Measurements from ENCODE around the gene WFDC12.
"Not testable (repeated sequence)": the region's sequence is repeated elsewhere in the genome, so short reads cannot be mapped to it uniquely, and the experiment has no call there.

WFDC12 gene

DNA sequence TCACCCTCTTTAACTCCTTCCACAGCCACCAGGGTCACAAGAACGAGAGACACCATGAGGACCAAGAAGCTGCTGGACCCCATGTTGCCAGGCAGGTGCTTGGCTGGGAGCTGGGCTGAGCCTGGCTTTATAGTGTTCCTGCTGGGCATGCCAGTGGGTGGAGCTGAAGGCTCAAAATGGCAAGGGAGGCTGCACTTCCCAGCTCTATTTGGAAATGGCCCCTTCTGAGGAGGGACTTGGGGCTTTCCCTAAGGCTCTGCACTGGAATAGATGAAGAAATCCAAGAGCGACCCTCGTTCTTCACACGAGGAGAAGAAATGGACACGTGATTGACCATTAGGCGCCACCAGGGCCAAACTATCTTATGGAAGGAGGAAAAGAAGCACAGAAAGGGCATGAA is at the start of gene WFDC12:
Gene WFDC12, minus strand, starts transcription at position 101 of the 400 bp plus-strand sequence. Its CDS starts 18 bp downstream, at position 83.
- DNase-seq: no peak

GRCh38 chr20:45173522-45173921 is 49.3 kb upstream of the WFDC12 start:
- no peak for DNase-seq

DNA sequence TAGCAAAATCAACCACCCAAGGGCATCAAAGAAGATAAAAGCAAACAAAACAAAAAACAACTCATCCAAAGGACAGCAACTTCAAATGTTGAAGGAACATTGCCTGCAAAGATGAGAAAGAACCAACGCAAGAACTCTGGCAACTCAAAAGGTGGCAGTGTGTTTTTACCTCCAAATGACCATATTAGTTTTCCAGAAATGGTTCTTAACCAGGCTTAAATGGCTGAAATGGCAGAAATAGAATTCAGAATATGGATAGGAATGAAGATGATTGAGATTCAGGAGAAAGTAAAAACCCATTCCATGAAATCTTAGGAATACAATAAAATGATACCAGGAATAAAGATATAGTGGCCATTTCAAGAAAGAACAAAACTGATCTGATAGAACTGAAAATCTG is 40.6 kb upstream of the WFDC12 start:
- no peak for DNase-seq

DNA sequence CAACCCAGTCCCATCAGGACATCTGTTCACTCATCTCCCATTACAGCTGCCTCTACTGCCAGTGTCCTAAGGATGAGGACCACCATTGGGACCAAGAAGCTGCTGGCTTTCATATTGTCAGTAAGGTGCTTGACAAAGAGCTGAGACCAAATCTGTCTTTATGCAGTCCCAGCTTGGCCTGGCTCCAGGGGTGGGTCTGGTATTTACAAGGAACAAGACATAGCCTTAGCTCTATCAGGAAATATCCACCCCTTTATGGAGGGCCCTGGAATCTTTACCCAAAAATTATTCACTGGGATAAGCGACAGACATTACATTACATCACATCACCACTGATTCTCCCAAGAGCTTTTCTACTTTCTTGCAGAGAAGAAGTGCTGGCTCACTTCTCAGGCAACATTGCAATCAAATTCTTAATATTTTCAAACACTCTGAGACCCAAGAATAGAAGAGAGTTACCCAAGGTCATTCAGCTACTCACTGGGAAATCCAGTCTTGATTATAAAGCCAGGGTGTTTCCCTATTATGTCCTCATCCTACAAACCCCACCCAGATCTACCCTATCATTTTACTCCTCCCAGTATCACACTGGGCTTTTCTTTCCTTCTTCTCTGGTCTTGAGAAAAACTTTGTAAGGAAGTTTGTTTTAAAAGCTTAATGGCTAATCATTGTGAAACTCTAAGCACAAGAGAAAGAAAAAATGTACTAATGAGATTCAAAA is 39.0 kb upstream of the WFDC12 start:
- no peak for DNase-seq

- no peak for DNase-seq
Measured at GRCh38 chr20:45157962-45158361, 33.7 kb upstream of the WFDC12 start.

GRCh38 chr20:45156713-45157112 is 32.4 kb upstream of the WFDC12 start:
- DNase-seq: no peak

GRCh38 chr20:45154794-45155193 is 30.5 kb upstream of the WFDC12 start:
- DNase-seq: not testable (repeated sequence)

DNA sequence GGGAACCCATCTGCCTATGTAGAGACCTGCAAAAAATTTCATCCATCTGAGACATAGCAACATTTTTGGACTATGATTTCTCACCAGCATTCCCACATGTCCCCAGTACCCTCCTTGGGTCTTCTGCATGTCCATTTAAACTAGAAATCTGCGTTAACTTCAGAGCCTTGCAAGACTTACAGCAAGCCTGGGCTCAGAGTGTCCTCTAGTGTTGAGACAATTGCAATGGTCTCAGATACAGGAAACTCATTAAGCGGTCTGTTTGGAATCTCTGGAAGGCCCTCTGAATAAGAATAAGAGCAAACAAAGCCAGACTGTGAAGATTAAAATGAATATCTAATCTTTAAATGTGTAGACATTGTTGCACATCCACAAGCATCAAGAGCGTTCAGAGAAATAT is 29.9 kb upstream of the WFDC12 start:
- DNase-seq: no peak

DNA sequence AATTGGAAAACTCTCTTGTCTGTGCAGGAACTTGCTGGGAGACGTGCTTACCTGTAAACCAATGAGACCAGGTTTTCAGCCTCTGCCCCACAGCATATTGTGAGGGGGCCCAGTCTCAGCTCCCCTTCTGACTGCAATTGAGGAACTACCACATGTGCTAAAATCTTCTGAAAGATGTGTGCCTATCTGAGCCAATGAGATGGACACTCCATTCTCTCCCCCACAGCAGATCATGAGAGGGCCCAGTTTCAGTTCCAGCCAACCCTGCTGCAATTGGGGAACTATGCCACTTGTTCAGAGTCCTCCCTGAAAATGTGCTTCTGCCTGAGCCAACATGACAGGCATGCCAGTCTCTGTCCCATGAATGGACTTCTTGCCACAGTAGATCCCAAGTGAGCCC is 29.5 kb upstream of the WFDC12 start:
- no peak for DNase-seq

- no peak for DNase-seq
Measured at GRCh38 chr20:45153147-45153546, 28.9 kb upstream of the WFDC12 start.

GRCh38 chr20:45152405-45152804 is 28.1 kb upstream of the WFDC12 start:
- DNase-seq: no peak

- no peak for DNase-seq
Measured at GRCh38 chr20:45149062-45149461, 24.8 kb upstream of the WFDC12 start.

DNA sequence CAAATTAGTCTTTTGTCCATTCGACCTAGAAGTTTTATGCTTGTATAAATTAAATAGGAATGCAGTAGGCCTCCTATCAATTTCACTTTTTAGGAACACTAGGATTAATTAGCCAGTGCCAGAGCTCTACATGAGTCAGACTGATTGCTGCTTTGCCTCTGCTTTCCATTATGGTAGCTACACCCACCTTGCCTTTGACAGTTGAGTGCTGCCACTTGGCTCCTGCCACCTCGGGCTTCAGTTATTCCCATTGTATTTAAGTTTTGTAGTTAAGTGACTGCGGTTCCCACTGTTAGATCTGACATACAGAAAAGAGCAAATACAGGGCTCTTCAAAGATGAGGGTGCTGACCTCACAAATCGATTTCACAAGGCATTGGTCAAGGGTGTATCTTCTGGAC is 16.6 kb upstream of the WFDC12 start:
- DNase-seq: no peak

GRCh38 chr20:45139733-45140375 is 15.6 kb upstream of the WFDC12 start:
- not testable (repeated sequence) for DNase-seq

DNA sequence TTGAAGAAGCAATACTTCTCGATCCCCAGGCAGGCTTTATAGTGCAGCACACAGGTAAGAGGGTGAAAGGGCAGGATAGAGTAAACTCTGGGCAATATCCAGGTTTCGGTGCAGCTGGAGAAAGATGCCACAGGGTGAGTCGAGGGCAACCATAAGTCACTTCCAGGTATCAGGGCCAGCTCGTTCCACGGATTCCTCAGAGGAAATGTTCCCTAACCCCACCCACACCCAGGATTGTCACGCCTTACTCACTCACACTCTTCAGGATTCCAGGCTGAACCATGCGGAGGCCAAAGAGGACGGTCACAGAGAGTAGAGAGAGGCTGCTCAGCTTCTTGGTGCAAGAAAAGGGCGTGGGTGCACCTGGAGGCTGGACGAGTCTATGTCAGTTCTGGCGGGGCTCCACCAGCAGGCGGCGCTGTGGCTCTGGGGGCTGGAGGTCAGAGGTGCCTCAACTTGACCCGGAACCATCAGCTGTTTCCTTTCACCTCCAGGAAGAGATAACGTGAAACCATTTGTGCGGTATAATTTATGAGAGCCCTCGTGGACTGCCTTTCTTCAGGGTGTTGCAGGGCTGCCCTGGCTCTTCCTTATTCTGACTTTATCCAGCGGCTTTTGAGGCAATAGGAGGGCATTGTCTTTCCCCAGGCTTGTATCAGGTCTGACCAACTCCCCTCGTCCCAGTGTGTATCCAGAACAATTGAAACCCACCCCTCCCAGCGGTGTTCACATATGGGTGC is 14.5 kb upstream of the WFDC12 start:
- no peak for DNase-seq

GRCh38 chr20:45136911-45137310 is 12.6 kb upstream of the WFDC12 start:
- no peak for DNase-seq

DNA sequence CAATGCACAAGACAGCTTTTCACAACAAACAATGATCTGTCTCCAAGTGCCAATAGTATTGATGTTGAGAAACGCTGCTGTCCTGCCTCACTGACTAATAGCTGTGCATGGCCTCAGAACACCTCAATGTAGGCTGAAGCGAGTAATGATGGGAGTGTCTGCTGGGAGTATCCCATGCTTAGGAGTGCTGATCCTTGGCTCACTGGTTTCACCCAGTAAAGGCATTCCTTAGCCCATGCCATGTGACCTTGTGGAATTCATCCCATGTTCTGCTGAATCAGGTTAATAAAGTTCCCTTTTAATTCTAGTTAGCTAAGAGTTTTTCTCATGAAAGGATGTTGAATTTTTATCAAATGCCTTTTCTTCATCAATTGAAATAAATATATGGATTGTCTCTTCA is 3.8 kb upstream of the WFDC12 start:
- no peak for DNase-seq

DNA sequence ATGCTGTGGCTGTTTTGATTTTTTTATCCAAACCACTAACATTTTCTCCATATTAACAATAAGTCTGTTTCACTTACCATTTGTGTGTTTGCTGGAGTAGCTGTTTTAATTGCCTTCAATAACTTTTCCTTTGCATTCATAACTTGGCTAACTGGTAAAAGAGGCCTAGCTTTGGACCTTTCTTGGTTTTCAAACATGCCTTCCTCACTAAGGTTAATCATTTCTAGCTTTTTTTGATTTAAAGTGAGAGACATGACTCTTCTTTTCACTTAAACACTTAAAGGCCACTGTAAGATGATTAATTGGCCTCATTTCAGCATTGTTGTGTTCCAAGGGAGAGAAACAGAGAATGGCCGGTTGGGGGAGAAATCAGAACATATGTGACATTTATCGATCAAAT is 2.9 kb downstream of the WFDC12 start:
- DNase-seq: no peak

DNA sequence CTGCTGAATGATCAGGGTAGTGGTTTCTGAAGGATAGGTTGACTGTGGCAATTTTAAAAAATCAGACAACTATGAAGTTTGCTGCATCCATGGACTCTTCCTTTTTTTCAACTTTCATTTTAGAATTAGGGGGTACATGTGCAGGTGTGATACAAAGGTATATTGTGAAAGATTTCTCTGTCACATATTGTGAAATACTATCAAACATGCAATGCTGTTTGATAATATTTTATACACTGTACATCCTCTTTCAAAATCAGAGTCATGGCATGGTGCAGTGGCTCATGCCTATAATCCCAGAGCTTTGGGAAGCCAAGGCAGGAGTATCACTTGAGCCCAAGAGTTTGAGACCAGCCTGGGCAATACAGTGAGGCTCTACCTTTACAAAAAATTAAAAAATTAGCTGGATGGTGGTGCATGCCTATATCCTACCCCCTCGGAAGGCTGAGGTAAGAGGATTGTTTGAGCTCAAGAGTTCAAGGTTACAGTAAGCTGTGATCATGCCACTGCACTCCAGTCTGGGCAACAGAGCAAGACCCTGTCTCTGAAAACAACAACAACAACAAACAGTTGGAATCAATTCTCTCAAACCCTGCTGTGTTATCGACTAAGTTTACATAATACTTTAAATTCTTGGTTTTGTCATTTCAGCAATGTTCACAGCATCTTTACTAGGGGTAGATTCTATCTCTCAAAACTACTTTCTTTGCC is 4.6 kb downstream of the WFDC12 start:
- DNase-seq: no peak

GRCh38 chr20:45118028-45118427 is 6.2 kb downstream of the WFDC12 start:
- DNase-seq: no peak

DNA sequence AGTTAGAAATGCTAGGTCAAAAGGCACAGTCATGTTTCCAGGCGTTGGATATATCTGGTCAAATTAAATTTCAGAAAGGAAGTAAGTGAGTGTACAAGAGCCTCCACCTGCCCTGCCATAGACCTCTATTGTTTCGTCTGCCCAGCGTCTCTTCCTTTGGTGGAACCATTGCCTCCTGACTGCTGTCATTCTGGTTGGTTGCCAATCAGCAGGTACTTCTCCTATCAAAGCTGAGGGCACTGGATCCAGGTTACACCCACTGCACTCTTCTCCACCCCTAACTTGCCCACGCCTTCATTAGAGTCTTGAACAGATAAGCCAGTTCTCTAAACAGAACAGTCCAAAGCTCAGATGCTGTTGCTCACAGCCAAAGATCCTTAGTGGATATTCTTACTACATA is 6.7 kb downstream of the WFDC12 start:
- DNase-seq: no peak

DNA sequence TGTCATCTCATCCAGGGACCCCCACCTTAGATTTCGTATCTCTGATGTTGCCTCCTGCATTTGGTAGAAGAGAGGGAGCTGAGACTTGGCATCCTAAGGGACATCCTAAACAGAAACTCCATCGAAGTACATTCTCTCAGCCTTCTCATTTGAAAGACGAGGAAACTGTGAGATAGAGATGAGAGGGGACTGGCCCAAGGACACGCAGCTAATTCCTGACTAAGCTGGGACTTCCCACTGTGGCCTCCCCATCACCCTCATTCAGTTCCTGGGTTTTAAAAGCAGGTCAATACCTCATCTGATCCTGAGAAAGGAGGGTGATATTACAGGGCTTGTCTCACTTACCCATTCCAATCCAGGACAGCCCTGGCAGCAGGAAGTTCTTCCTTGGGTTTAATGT is 8.4 kb downstream of the WFDC12 start:
- DNase-seq: no peak

GRCh38 chr20:45115386-45115774 is 8.9 kb downstream of the WFDC12 start:
- DNase-seq: no peak
